HG03457 (cell line): ENCODE measurements around the gene GFRA4.

Source experiments
- ATAC-seq: cut with Tn5 transposase; IDR thresholded peaks from one replicate; pipeline ENCODE4 v1.9.1; 2021; ENCODE audit warnings: moderate number of reproducible peaks; ENCODE audit not compliant: unreplicated experiment

GFRA4 gene

GRCh38 chr20:3663031-3663701 is at the start of gene GFRA4:
Gene GFRA4, minus strand, starts transcription at chr20:3663399. Its CDS starts 0 bp downstream, at chr20:3663399.
- ATAC-seq, result no peak

GRCh38 chr20:3712279-3712873 is 49.2 kb upstream of the GFRA4 start, which contains the start of gene SIGLEC1:
Gene SIGLEC1, minus strand, starts transcription at chr20:3712600. Its CDS starts 5,472 bp downstream, at chr20:3707128.
- no peak for ATAC-seq

DNA sequence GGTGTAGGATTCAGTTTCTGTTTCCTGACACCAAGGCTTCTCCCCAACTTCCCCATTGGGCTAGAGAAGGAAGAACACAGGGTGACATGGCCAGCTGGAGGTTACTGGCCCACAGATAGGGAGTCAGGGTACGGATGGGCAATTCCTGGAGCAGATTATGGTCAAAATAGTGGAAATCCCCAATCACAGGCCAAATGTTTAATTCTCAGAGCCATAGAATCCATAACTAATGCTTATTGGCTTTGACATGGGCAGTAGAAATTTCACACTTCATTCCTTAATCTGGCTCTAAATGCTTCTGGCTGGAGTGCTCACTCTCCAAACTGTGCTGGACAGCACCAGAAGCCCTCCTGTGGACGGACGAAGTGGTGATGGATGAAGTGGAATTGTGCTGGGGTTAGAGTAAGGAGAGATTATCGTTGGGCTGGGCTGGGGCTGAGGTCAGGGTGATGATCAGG is 48.3 kb upstream of the GFRA4 start:
- ATAC-seq, result no peak

- ATAC-seq, result no peak
Observed at GRCh38 chr20:3710703-3711483, 47.7 kb upstream of the GFRA4 start.

DNA sequence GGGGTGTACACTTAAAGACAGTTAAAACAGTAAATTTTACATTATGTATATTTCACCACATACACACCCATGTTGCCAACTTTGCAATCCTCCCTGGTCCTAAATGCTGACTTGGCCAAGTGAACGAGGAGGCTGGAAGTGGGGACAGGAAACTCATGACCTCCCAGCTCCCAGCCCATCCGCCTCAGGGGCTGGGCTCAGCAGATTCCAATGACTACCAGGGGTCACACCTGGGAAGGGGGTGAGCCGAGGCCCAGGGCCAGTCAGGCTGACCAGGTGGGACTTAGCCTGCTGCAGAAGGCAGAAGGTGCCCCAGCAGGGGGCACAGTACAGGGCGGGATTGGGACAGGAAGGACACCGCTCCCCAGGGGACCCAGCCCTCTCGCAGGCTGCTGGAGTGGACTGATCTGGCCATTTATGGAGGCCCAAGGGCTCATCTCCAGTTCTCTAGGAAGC is 46.8 kb upstream of the GFRA4 start:
- ATAC-seq, result no peak

DNA sequence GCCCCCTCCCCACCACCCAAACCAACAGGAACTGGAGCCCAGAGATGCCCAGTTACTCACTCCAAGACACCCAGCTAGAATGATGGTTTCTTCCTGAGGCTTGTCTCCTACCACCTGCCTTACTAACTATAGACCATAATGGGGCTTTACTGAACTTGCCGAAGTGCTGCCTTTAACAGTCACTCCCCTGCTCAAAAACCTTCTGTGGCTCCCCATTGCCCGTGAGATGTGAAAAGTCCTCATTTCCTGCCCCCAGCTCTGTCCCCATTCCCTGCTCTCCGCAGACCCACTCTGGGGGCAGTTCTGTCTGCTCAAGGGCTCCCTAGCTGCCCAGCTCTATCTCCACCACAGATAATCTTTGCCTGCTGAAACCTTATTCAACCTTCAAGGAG is 44.3 kb upstream of the GFRA4 start:
- no peak for ATAC-seq

- ATAC-seq, result no peak
Observed at GRCh38 chr20:3706774-3707507, 43.7 kb upstream of the GFRA4 start.

GRCh38 chr20:3705970-3706739 is 43.0 kb upstream of the GFRA4 start:
- no peak for ATAC-seq

- no peak for ATAC-seq
Observed at GRCh38 chr20:3705491-3705969, 42.3 kb upstream of the GFRA4 start.

GRCh38 chr20:3704087-3704486 is 40.9 kb upstream of the GFRA4 start:
- ATAC-seq, result no peak

- no peak for ATAC-seq
Observed at GRCh38 chr20:3702611-3703391, 39.6 kb upstream of the GFRA4 start.

DNA sequence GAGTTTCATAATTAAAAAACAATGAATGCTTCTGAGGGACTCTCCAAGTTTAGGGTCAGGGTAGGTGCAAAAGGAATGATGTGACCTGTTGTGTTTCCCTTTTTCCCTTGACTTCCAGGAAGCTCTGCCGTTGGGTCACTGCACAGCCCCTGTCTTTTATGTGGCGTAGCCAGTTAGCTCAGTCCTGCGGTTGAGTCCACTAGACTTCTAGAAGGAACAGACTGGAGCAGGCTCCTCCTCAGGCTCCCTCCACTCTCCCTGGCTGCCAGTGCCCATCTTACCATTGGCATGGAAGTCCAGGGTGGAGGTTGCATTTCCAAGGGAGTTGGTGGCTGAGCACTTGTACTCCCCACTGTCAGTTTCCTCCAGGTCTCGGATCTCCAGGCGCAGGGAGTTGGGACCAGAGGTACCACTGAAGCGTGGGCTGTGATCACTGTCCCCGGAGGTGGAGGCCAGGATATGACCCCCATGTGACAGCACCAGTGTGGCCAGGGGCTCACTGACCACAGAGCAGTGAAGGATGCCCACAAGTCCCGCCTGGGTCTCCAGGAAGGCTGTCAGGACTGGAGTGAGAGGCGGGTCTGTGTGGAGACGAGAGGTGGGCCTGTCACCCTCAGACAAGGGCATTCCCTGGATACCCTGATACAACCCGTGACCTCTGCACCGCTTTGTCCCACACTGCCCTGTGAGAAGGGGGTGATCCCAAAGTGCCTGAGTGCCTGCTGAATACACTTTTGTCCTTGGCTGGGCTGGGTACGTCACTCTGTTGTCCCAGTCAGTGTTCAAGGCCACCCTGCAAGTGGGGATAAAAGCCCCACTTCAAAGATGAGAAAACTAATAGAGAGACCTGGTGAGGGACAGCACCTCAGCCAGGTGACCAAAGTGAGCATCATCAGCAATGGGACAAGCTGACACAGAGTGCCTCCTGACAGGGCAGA is 38.1 kb upstream of the GFRA4 start:
- no peak for ATAC-seq

DNA sequence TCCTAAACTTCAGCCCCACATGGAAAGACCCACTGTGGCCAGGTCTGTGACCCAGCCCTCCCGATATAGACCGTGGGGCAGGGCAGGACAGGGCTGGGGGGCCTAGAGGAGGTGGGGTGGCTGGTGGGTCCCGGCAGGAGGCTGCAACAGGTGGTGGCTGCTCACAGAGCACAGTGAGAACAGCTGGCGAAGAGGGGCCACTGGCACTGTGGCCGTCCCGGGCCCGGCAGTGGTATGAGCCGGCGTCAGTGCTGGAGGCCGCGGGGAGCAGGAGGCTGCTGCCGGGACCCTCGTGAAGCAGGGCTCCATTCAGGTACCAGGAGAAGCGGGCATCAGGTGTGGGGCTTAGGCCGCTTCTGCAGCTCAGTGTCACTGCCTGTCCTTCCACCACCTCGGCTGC is 35.8 kb upstream of the GFRA4 start:
- ATAC-seq, result no peak

DNA sequence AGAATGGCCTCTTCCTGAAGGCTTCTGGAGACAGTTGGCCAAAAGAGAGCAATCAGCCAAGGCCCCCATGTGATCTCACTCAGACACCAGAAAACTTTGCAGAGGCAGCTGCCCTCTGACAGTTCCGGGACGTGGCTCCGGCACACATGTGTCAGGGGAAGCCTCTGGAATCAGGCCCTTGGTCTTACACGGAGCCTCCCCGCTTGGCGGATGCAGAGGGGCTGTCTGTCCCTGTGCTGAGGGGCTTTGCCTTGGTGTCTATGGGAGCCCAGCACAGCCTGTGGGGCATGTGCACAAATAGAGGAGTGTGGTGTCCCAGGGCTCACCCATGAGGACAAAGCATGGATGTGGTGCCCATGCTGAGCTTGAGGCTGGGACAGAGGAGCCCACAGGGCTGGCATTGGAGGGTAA is 35.4 kb upstream of the GFRA4 start:
- ATAC-seq, result no peak

DNA sequence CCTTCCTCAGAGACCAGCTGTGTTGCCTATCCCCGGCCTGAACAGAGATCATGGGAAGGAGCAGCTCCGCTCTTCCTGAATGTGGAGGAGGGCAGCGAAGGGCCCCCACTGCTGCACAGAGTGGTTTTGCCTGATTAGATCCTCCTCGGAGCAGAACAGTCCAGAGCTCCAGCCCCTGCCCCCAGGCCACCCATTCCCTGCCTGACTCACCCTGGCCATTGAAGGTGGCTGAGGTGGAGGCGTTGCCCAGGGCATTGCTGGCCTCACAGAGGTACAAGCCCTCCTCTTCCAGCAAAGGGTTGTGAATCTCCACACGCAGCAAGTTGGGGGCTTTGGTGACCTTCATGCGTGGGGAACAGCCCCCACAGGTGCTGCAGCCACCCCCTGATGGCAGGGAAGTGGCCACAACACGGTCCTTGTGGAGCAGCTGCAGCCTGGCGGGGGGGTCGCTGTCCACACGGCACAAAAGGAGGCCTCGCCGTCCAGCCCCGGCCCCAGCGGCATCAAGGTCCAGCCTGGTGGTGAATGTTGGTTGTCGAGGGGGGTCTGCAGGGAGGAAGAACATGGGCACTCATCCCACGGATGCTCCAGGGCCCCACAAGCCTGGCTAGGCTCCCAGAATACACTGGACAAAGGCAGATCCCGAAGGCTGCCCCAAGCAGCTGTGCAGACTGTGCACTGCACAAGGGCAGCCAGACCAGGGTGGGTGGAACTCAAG is 34.5 kb upstream of the GFRA4 start:
- no peak for ATAC-seq

DNA sequence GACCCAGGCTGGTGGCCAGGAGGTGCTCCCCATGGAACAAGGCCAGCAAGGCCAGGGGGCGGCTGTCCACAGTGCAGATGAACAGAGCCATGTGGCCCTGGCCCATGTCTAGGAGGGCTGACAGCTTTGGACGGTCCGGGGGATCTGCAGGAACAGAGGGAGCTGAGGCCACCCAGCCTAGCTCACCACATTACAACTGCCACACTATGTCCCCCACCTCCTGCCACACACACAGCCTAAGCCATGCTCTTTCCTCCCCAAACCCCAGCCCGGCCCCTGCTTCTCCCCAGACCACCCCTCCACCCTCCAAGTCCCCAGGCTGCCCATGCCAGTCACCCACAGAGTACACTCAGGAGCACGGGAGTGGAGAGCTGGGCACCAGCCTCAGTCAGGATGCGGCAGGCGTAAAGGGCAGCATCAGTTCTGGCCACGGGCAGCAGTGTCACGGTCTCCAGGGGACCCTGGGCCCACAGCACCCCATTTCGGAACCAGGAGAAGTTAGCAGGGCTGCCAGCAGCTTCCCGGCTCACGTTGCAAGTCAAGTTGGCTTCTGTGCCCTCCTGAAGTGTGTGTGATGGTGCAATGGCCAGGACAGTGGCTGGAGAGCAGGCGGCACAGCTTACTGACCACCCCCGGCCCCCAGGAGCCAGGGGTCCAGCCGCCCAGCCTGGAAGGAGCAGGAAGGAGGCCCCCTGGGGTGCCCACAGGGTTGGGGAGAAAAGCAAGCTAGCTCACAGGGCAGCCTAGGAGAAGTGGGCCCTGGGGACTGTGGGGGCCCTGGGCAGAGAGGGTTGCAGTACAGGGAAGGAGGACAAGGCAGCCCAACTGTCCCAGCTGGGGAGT is 33.8 kb upstream of the GFRA4 start:
- ATAC-seq, result no peak

GRCh38 chr20:3696200-3696599 is 33.0 kb upstream of the GFRA4 start:
- ATAC-seq, result no peak
